ENCODE results near the gene ARF4. TPM values are rescaled to one million over a fixed set of nuclear protein-coding genes. Genes with fewer than 3 reads are reported as not detected.

Gene ARF4
- total RNA-seq, 1 donor from 2014 or later: 130 TPM

- no peak for TF ChIP-seq CTCF (IDR thresholded peaks at IDR 0.05)
- peaks cover 15% of the 10 kb centered on the region for H3K4me1 ChIP-seq
- ATAC-seq (peak; percentile 37), DNase-seq (no peak)
- H3K36me3 ChIP-seq: peaks cover 65% of the 10 kb centered on the region
- H3K4me3 ChIP-seq: no peak overlapping the region
- intact Hi-C loops (cut with DNase I): no loop called here
- H3K9me3 ChIP-seq: no peaks in the 10 kb centered on the region
- no peak overlapping the region for H3K27ac ChIP-seq
- H3K27me3 ChIP-seq: no peaks in the 10 kb centered on the region
Observed at GRCh38 chr3:57582474-57583168, 14.5 kb downstream of the ARF4 start.

- Histone ChIP-seq H3K4me1 (peaks cover 16% of the 10 kb centered on the region), H3K27ac (no peak overlapping the region), H3K36me3 (peaks cover 94% of the 10 kb centered on the region), H3K4me3 (no peak overlapping the region), H3K9me3 (no peaks in the 10 kb centered on the region), H3K27me3 (no peaks in the 10 kb centered on the region)
- DNase-seq (no peak), ATAC-seq (no peak)
- TF ChIP-seq CTCF (IDR thresholded peaks at IDR 0.05): no peak
- intact Hi-C loops (cut with DNase I): no loop called here
Observed at GRCh38 chr3:57577801-57578200, 19.3 kb downstream of the ARF4 start.

GRCh38 chr3:57575966-57576626 lies 21.0 kb downstream of the ARF4 start:
- Histone ChIP-seq H3K9me3 (no peaks in the 10 kb centered on the region), H3K4me3 (no peak overlapping the region), H3K4me1 (peaks cover 16% of the 10 kb centered on the region), H3K27me3 (no peaks in the 10 kb centered on the region), H3K27ac (no peak overlapping the region), H3K36me3 (peaks cover 94% of the 10 kb centered on the region)
- no peak for ATAC-seq
- intact Hi-C loops (cut with DNase I): no loop called here
- no peak for DNase-seq
- no peak for TF ChIP-seq CTCF (IDR thresholded peaks at IDR 0.05)

GRCh38 chr3:57572096-57572495 lies 25.0 kb downstream of the ARF4 start:
- Histone ChIP-seq H3K9me3 (no peaks in the 10 kb centered on the region), H3K36me3 (peaks cover 82% of the 10 kb centered on the region), H3K4me3 (no peak overlapping the region), H3K27me3 (no peaks in the 10 kb centered on the region), H3K4me1 (peaks cover 13% of the 10 kb centered on the region), H3K27ac (no peak overlapping the region)
- intact Hi-C loops (cut with DNase I): no loop called here
- no peak for TF ChIP-seq CTCF (IDR thresholded peaks at IDR 0.05)
- ATAC-seq (peak; percentile 58), DNase-seq (no peak)

- DNase-seq (no peak), ATAC-seq (no peak)
- Histone ChIP-seq H3K9me3 (no peaks in the 10 kb centered on the region), H3K27ac (no peak overlapping the region), H3K4me3 (no peak overlapping the region), H3K4me1 (peaks cover 2% of the 10 kb centered on the region), H3K27me3 (no peaks in the 10 kb centered on the region), H3K36me3 (peaks cover 87% of the 10 kb centered on the region)
- intact Hi-C loops (cut with DNase I): no loop called here
- no peak for TF ChIP-seq CTCF (IDR thresholded peaks at IDR 0.05)
Observed at GRCh38 chr3:57570878-57571277, 26.3 kb downstream of the ARF4 start.

Data from upper lobe of right lung (tissue), 1 donor.